ENCODE data around the gene SBK2.
"Not testable (repeated sequence)": the region's sequence is repeated elsewhere in the genome, so short reads cannot be mapped to it uniquely, and the experiment has no call there.

The SBK2 gene, protein sequence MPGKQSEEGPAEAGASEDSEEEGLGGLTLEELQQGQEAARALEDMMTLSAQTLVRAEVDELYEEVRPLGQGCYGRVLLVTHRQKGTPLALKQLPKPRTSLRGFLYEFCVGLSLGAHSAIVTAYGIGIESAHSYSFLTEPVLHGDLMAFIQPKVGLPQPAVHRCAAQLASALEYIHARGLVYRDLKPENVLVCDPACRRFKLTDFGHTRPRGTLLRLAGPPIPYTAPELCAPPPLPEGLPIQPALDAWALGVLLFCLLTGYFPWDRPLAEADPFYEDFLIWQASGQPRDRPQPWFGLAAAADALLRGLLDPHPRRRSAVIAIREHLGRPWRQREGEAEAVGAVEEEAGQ

DNA sequence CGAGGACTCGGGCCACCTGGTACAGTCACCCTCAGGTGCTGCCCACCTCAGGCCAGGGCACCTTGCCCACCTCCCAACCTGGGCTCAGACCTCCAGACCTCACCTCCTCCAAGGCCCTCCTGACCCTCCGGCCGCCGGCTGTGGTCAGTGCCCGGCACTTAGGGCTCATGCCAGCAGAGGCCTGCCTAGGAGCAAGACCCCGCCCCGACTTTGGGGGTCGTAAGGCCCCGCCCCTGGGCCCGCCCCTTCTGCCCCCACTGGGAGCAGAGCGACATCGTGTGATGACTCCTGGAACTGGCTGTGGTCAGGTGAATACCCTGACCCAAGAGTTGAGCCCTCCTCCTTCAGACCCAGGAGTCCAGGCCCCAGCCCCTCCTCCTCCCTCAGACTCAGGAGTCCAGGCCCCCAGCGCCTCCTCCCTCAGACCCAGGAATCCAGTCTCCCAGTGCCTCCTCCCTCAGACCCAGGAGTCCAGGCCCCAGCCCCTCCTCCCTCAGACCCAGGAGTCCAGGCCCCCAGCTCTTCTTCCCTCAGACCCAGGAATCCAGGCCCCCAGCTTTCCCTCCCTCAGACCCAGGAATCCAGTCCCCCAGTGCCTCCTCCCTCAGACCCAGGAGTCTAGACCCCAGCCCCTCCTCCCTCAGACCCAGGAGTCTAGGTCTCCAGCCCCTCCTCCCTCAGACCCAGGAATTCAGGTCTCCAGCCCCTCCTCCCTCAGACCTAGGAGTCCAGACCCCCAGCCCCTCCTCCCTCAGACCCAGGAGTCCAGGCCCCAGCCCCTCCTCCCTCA, at the start of gene SBK2:
Gene SBK2 (minus strand): TSS at position 183 of the 790 bp plus-strand sequence. CDS start 839 bp downstream, outside the sequence.
- Histone ChIP-seq H3K4me1 (peaks cover 0 to 15% (median 1%) of the 10 kb centered on the region in 10 experiments; a peak in 6 of 20 replicates), H4K20me1 (no peaks in the 10 kb centered on the region), H3K4me3 (no peak within 1 kb of the TSS), H3K9ac (0 out of 22 replicates have a peak within 1 kb of the TSS, but pooled peaks of 2 of the 11 experiments have one; percentile 31 to 42), H3K27ac (no peak within 1 kb of the TSS; a peak in 2 of 22 replicates), H3K4me2 (peak within 1 kb of the TSS in 2 of 11 experiments; percentile 42 to 72; a peak in 2 of 22 replicates), H3K9me3 (replicated peaks in 1 of 11) (no peaks in the 10 kb centered on the region), H3K27me3 (no peaks in the 10 kb centered on the region), H3K36me3 (no peaks in the 10 kb centered on the region)
- TF ChIP-seq Cebpa-rat (IDR thresholded peaks at IDR 0.05) = no peak

DNA sequence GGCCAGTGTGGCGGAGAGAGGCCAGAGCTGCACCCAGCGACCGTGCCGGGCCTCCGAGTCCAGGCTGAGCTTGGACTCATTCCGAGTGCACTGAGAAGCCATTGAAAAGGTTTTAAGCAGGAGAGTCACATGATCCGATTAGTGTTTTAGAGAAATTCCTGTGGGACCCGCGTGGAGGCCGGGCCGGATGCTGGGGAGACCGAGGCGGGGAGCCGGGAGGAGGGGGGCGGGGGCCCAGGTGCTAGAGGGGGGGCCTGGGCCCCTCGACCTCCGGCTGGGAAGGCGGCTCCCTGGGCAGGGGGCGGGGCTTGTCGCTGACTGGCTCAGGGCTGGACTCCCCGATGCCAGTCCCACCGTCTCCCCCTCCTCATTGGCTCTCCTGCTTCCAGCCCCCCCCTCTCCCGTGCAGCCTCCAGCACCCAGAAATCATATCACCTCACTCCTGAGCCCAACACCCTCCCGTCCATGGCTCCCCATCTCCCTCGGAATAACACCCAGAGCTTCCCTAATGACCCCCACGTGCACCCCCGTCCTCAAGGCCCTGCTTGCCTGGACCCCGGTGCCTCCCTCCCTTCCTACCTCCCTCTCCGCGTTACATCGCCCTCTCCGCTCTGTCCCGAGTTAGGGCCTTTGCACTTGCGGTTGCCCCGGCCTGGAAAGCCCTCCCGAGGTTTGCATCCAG, 48.9 kb upstream of the SBK2 start:
- no peaks in the 10 kb centered on the region for H3K27me3 ChIP-seq
- no peaks in the 10 kb centered on the region for H3K9me3 ChIP-seq (replicated peaks in 1 of 11)
- H3K36me3 ChIP-seq = peaks cover 0 to 6% (median 0%) of the 10 kb centered on the region in 11 experiments; a peak in 1 of 22 replicates
- H3K4me1 ChIP-seq = peaks cover 23 to 53% (median 41%) of the 10 kb centered on the region in 10 experiments
- TF ChIP-seq Cebpa-rat (IDR thresholded peaks at IDR 0.05) = no peak
- H3K4me2 ChIP-seq = peak overlapping the region; percentile 84 to 98 (median 92)
- no peaks in the 10 kb centered on the region for H4K20me1 ChIP-seq
- H3K9ac ChIP-seq = peak overlapping the region in 10 of 11 experiments; percentile 38 to 79 (median 62); a peak in 18 of 22 replicates
- H3K27ac ChIP-seq = peak overlapping the region in 8 of 11 experiments; percentile 56 to 86 (median 78); a peak in 16 of 22 replicates
- peak overlapping the region; percentile 48 to 70 (median 55) for H3K4me3 ChIP-seq

DNA sequence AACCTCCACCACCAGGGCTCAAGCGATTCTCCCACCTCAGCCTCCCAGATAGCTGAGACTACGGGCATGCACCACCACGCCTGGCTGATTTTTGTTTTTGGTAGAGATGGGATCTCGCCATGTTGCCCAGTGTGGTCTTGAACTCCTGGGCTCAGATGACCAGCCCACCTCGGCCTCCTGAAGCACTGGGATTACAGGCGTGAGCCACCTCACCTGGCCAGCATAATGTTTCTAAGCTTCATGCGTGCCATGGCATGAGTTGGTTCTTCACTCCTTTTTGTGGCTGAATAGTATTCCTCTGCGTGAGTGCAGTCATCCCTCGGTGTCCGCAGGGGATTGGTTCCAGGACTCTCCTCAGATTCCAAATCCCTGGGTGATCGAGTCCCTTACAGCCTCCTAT, 47.9 kb upstream of the SBK2 start:
- H3K9ac ChIP-seq = peak overlapping the region in 2 of 11 experiments; percentile 73 to 79; a peak in 5 of 22 replicates
- H3K4me2 ChIP-seq = peak overlapping the region in 6 of 11 experiments; percentile 84 to 98 (median 92); a peak in 11 of 22 replicates
- peak overlapping the region in 6 of 11 experiments; percentile 72 to 86 (median 82); a peak in 9 of 22 replicates for H3K27ac ChIP-seq

DNA sequence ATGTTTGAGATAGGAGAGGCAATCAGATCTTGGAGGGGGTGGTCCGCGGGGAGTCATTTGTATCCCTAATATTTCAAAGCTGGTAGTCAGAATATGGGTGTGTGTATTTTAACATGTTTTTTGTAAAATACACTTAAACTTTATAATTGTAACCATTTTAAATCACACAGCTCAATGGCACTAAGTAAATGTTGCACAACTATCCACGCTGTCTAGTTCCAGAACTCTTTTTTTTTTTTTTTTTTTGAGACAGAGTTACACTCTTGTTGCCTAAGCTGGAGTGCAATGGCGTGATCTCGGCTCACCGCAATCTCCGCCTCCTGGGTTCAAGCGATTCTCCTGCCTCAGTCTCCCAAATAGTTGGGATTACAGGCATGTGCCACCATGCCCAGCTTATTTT, 47.0 kb upstream of the SBK2 start:
- H3K9me3 ChIP-seq (replicated peaks in 1 of 11); H3K27me3 ChIP-seq; H3K36me3 ChIP-seq; H3K9ac ChIP-seq; H3K27ac ChIP-seq; H3K4me2 ChIP-seq; H3K4me3 ChIP-seq: not testable (repeated sequence)
- Histone ChIP-seq H4K20me1 (peaks cover 0 to 12% (median 8%) of the 10 kb centered on the region in 11 experiments; a peak in 11 of 22 replicates), H3K4me1 (peaks cover 30 to 61% (median 50%) of the 10 kb centered on the region in 10 experiments)

More for the DNA sequence above, 47.9 kb upstream of the SBK2 start:
- H3K36me3 ChIP-seq = no peaks in the 10 kb centered on the region
- H3K4me1 ChIP-seq = peaks cover 23 to 54% (median 41%) of the 10 kb centered on the region in 10 experiments
- TF ChIP-seq Cebpa-rat (IDR thresholded peaks at IDR 0.05) = no peak
- no peak overlapping the region for H3K4me3 ChIP-seq
- no peaks in the 10 kb centered on the region for H3K27me3 ChIP-seq
- peaks cover 0 to 2% (median 0%) of the 10 kb centered on the region in 11 experiments; a peak in 2 of 22 replicates for H4K20me1 ChIP-seq
- no peaks in the 10 kb centered on the region for H3K9me3 ChIP-seq (replicated peaks in 1 of 11)

DNA sequence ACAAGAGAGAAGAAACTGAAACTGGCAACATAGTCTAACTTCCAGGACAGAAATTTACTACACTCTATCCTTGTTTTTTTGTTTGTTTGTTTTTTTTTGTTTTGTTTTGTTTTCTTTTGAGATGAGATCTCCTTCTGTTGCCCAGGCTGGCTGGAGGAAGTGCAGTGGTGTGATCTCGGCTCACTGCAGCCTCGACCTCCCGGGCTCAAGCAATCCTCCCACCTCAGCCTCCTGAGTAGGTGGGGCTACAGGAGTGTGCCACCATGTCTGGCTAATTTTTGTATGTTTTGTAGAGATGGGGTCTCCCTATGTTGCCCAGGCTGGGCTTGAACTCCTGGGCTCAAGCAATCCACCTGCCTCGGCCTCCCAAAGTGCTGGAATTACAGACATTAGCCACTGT, 45.4 kb upstream of the SBK2 start:
- not testable (repeated sequence) for H3K4me2 ChIP-seq; H3K4me3 ChIP-seq; H3K27ac ChIP-seq; H3K9me3 ChIP-seq (replicated peaks in 1 of 11); H3K27me3 ChIP-seq; H3K9ac ChIP-seq
- H4K20me1 ChIP-seq = peaks cover 0 to 26% (median 13%) of the 10 kb centered on the region in 11 experiments; a peak in 12 of 22 replicates
- peaks cover 18 to 23% (median 21%) of the 10 kb centered on the region in 11 experiments for H3K36me3 ChIP-seq
- H3K4me1 ChIP-seq = peaks cover 29 to 49% (median 44%) of the 10 kb centered on the region in 10 experiments

DNA sequence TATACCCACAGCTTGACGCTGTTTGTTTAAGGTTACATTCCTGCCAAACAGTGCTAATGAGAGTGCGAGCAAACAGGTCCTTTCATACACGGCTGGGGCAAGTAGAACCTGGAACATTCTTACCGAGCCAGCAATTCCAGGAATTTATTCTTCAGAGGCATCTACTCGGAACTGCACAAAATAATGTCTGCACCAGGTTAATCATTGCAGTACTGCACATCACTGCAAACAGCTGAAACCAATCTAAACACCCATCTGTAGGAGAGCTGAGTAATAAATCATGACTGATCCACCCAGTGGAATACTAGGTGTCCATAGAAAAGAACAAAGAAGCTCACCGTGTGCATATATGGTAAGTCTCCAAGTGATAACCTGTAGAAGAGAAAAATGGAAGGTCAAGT, 44.9 kb upstream of the SBK2 start:
- Histone ChIP-seq H3K4me3 (no peak overlapping the region; a peak in 1 of 20 replicates), H3K9me3 (replicated peaks in 1 of 11) (no peaks in the 10 kb centered on the region), H3K36me3 (peaks cover 22 to 28% (median 26%) of the 10 kb centered on the region in 11 experiments), H4K20me1 (peaks cover 0 to 30% (median 18%) of the 10 kb centered on the region in 11 experiments; a peak in 13 of 22 replicates), H3K27me3 (no peaks in the 10 kb centered on the region), H3K27ac (no peak overlapping the region), H3K4me2 (peak overlapping the region in 7 of 11 experiments; percentile 71 to 94 (median 84); a peak in 9 of 22 replicates), H3K4me1 (peaks cover 27 to 44% (median 40%) of the 10 kb centered on the region in 10 experiments), H3K9ac (no peak overlapping the region)
- no peak for TF ChIP-seq Cebpa-rat (IDR thresholded peaks at IDR 0.05)

DNA sequence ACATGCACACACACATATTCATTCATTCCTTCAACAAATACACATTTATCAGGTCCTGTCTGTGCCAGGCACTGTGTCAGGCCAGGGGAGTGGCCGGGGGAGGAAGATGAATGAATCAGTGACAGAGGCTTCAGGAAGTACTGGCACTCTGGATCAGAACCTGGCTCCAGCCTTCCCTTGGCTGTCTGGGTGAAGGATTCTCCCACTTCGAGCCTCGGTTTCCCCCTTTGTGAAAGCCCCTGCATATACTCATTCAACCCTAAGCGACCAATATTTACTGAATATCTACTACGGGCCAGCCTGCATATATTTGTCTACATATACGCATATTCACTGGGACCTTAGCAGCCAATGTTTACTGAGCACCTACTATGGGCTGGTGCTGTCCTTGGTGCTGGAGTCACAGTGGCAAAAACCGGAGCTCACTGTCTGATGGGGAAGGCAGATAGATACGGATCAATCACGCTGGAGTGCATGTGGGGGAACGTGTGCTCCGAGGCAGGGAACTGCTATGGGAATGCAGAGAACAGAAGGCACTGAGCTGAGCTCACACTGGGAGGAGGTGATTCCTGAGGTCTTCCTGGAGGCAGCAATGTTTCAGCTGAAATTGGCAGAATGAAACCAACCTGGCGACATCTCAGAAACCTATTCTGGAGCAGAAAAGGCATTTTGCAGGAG, 44.4 kb upstream of the SBK2 start:
- H3K27me3 ChIP-seq = no peaks in the 10 kb centered on the region
- H3K4me2 ChIP-seq = peak overlapping the region; percentile 71 to 94 (median 86)
- peaks cover 0 to 36% (median 20%) of the 10 kb centered on the region in 11 experiments; a peak in 13 of 22 replicates for H4K20me1 ChIP-seq
- H3K4me3 ChIP-seq = peak overlapping the region; percentile 69 to 94 (median 82)
- H3K9ac ChIP-seq = peak overlapping the region; percentile 84 to 94 (median 89)
- H3K4me1 ChIP-seq = peaks cover 21 to 39% (median 35%) of the 10 kb centered on the region in 10 experiments
- H3K36me3 ChIP-seq = peaks cover 25 to 33% (median 31%) of the 10 kb centered on the region in 11 experiments
- H3K9me3 ChIP-seq (replicated peaks in 1 of 11) = no peaks in the 10 kb centered on the region
- TF ChIP-seq Cebpa-rat (IDR thresholded peaks at IDR 0.05) = no peak
- peak overlapping the region; percentile 71 to 90 (median 85); a peak in 21 of 22 replicates for H3K27ac ChIP-seq
